Measurements from ENCODE around the gene FOXR2.

DNA sequence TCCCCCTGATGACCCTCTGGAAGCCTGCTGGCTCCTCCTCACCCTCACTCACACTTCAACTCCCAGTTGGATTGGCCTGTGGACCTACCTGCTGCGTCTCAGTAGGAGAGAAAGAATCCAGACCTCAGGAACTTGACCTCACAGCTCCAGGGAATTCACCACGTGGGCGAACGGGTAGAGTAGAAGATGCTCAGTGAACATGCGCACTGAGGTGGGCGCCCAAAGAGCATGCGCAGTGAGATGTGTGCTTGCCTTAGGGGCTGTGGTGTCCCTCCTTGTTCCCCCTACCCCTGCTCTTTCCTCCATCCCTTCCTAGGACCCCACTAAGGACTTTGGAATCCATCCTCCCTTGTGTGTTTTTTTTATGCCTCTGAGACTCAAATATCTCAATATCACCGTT lies 12.9 kb downstream of the FOXR2 start:
- TF ChIP-seq, protein P1, sequence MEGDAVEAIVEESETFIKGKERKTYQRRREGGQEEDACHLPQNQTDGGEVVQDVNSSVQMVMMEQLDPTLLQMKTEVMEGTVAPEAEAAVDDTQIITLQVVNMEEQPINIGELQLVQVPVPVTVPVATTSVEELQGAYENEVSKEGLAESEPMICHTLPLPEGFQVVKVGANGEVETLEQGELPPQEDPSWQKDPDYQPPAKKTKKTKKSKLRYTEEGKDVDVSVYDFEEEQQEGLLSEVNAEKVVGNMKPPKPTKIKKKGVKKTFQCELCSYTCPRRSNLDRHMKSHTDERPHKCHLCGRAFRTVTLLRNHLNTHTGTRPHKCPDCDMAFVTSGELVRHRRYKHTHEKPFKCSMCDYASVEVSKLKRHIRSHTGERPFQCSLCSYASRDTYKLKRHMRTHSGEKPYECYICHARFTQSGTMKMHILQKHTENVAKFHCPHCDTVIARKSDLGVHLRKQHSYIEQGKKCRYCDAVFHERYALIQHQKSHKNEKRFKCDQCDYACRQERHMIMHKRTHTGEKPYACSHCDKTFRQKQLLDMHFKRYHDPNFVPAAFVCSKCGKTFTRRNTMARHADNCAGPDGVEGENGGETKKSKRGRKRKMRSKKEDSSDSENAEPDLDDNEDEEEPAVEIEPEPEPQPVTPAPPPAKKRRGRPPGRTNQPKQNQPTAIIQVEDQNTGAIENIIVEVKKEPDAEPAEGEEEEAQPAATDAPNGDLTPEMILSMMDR (IDR thresholded peaks at IDR 0.05), result no peak
- TF ChIP-seq POLR2A (IDR thresholded peaks at IDR 0.05), result no peak

All from Peyer's patch (tissue), 4 donors.